Pancreas (tissue), 10 donors: ENCODE measurements around the gene SSX7. TPM values are rescaled to one million over a fixed set of nuclear protein-coding genes. Genes with fewer than 3 reads are reported as not detected.
"Not testable (repeated sequence)": the region's sequence is repeated elsewhere in the genome, so short reads cannot be mapped to it uniquely, and the experiment has no call there.

Source experiments
- ATAC-seq, 4 donors: fragments of 200-7000 bp; cut with Tn5 transposase; one replicate each; pipeline versions ENCODE4 v1.8.0 to v1.9.1; 2020; ENCODE audit warnings: mild to moderate bottlenecking in 4 of 4, moderate library complexity in 4 of 4
- DNase-seq, 6 donors: peaks; one replicate each; pipeline ENCODE4 v3.0.0-alpha.2; 2020
- FAIRE-seq: peaks from 2 replicates; lab custom pipeline; 2012; peaks lifted over from hg19 to GRCh38; lab: Jason Lieb, UNC
- H3K27ac ChIP-seq, 4 donors: fragments of 200-600 bp; sonication (generic); 1 replicate in 3 of 4; 2 replicates in 1 of 4; pipeline versions ENCODE4 v1.5.0 to v1.8.0; 2020
- H3K27me3 ChIP-seq, 4 donors: fragments of 200-600 bp; one replicate each; pipeline ENCODE4 v1.8.0; 2021
- H3K36me3 ChIP-seq, 3 donors: fragments of 200-600 bp; sonication (generic) in 1 of 3; one replicate each; pipeline versions ENCODE4 v1.5.0 to v1.8.0; 2020 to 2021
- H3K4me1 ChIP-seq, 3 donors: fragments of 200-600 bp; one replicate each; pipeline ENCODE4 v1.8.0; 2021
- H3K4me3 ChIP-seq, 4 donors: fragments of 200-600 bp; sonication (generic) in 2 of 4; one replicate each; pipeline versions ENCODE4 v1.5.0 to v1.8.0; 2020 to 2021
- H3K9me3 ChIP-seq, 4 donors: fragments of 200-600 bp; one replicate each; pipeline ENCODE4 v1.8.0; 2021
- CTCF ChIP-seq, 4 donors: fragments of 200-600 bp; sonication (generic) in 3 of 4; IDR thresholded peaks; one replicate each; pipeline versions ENCODE4 v1.5.0 to v1.8.0; 2021; ENCODE audit warnings: antibody characterized with exemption in 4 of 4
- WGBS, 2 donors: extraction: QIAGEN DNeasy Blood & Tissue Kit; methylation state at CpG; one replicate each; pipeline ENCODE4 v1.1.7; 2013; 5-methylcytosine and 5-hydroxymethylcytosine counted together
- intact Hi-C, 3 donors: fragments of 100-400 bp; cut with DNase I; formaldehyde crosslinking; loops; one replicate each; pipeline versions ENCODE4 v1.11.1 to v1.14.2; 2022
- polyA plus RNA-seq, 2 donors: library from polyadenylated mRNA; stranded (reverse); fragments of 200-250 nt; gene quantifications; one replicate each; pipeline ENCODE4 v1.2.3, GENCODE V29; 2013
- total RNA-seq, 6 donors: library from RNA; stranded (reverse); fragmentation: NEBNext Ultra II Directional in 4 of 6; extraction: Animal tissue kit (Norgen Biotek cat#: 25700) in 4 of 6; gene quantifications; one replicate each; pipeline versions ENCODE4 v1.2.1 to v1.2.4, GENCODE V29; 2021 to 2023
- donor health status: healthy with polysubstance abuse.
- donor health status: DM: no; HTN: no; CAD: no; lungs with moderate emphysema.
- donor health status: DM: no; HTN: no; CAD: no.
- donor health status: control.
- donor health status: control.
- donor health status: Bipolar disorder and iron deficiency.
- donor health status: DM: yes; HTN: yes; CAD: no.
- donor health status: DM: no; HTN: no; CAD: no.
- donor health status: DM: no; HTN: no; CAD: no.
- donor health status: DM: yes; HTN: yes; CAD: no.

Gene SSX7
- total RNA-seq, result not detected
- polyA plus RNA-seq, result not detected

DNA sequence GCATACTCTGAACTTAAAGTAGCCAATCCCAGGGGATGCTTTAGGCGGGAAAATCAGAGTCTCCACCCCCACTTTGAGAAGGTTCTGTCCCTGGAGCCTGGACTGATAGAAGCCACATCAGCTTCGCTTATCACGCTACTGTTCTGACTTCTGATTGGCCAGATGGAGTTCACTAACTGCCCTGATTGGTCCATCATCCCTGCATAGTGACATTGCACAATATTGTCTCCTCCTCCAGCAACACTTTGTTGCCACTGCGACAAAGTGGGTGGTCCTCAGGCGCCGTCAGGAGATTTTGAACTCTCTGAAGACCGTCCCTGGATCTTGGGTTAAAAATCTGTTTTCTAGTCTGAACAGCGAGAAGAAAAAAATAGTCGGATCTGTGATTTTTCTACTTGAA, at the start of gene SSX7:
Gene SSX7 (minus strand): TSS at position 101 of the 400 bp plus-strand sequence. CDS start 1,428 bp downstream, outside the sequence.
- H3K27ac ChIP-seq, H3K9me3 ChIP-seq, FAIRE-seq, H3K27me3 ChIP-seq, ATAC-seq, H3K4me1 ChIP-seq, DNase-seq, intact Hi-C loops, H3K36me3 ChIP-seq, H3K4me3 ChIP-seq: not testable (repeated sequence)
- 72 to 74% methylated on average over 9 of the region's 9 CpGs for whole genome bisulfite sequencing, 2 donors

- H3K36me3 ChIP-seq, H3K9me3 ChIP-seq, H3K27ac ChIP-seq, H3K4me3 ChIP-seq, FAIRE-seq, H3K4me1 ChIP-seq, intact Hi-C loops, DNase-seq, H3K27me3 ChIP-seq, ATAC-seq: not testable (repeated sequence)
- WGBS, 2 donors, result 85% methylated on average over 1 of the region's 4 CpGs; no CpG with 5 or more reads in 1 of the 2 donors
Observed at GRCh38 chrX:52692034-52692433, 37.3 kb upstream of the SSX7 start.

DNA sequence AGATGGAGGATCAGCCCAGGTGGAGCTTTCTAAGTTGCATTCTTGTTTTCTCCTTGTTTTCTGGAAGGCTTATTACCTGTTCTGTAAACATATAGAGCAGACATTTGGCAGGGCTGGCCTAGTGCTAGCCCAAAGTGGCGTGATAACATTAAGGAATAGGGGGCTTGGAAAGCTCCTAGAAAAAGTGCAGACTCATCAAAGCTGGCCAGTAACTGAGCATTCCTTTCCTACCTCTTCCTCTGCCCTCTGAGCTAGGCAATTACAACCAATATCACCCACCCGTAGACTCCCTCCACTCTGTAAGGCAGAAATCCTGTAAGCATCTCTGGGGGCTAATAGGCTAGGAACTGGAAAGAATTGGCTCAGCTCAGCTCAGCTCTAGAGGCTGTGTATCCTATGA, 7.5 kb upstream of the SSX7 start:
- intact Hi-C loops, H3K27me3 ChIP-seq, H3K27ac ChIP-seq, FAIRE-seq, DNase-seq, H3K4me1 ChIP-seq, ATAC-seq, H3K4me3 ChIP-seq, H3K36me3 ChIP-seq, H3K9me3 ChIP-seq: not testable (repeated sequence)
- WGBS, 2 donors, result 68 to 84% methylated on average over 2 of the region's 2 CpGs

GRCh38 chrX:52655475-52655874, 775 bp upstream of the SSX7 start:
- FAIRE-seq, H3K36me3 ChIP-seq: not testable (repeated sequence)

DNA sequence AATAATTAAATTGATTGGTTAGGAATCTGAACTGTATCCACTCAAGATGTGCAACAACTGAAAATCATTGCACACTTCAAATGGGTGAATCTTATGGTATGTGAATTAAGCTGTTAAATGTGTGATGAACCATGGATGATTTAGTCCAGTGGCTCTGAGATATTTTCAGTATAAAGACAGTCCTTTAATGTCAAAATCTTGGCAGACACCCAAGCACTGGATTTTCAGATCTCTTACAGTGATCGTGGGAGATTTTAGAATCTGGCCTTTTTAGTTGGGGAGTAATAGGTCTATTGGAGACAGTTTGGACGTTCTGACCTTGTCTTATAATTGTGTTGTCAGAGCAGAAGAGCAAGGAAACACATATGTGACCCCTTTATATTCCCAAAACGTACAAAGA, 4.0 kb downstream of the SSX7 start:
- H3K4me3 ChIP-seq, H3K4me1 ChIP-seq, DNase-seq, ATAC-seq, H3K36me3 ChIP-seq, H3K9me3 ChIP-seq, H3K27ac ChIP-seq, intact Hi-C loops, H3K27me3 ChIP-seq, FAIRE-seq: not testable (repeated sequence)
- WGBS, 2 donors, result 34 to 40% methylated on average over 3 of the region's 3 CpGs

More at GRCh38 chrX:52655475-52655874, 775 bp upstream of the SSX7 start:
- H3K4me3 ChIP-seq, intact Hi-C loops, H3K27ac ChIP-seq, H3K9me3 ChIP-seq, H3K27me3 ChIP-seq, DNase-seq, H3K4me1 ChIP-seq, ATAC-seq: not testable (repeated sequence)
- WGBS, 2 donors, result 70 to 81% methylated on average over 8 of the region's 8 CpGs

DNA sequence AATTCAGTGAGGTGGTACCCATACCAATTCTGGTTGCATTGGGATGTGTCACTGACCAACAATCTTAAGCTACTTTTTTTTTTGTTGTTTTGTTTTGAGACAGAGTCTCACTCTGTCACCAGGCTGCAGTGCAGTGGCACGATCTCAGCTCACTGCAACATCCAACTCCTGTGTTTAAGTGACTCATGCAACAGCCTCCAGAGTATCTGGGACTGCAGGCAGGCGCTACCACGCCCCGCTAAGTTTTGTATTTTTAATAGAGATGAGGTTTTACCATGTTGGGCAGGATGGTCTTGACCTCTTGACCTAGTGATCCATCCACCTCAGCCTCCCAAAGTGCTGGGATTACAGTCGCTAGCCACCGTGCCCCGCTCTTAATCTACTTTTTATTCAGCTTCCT, 5.7 kb downstream of the SSX7 start:
- H3K27ac ChIP-seq, H3K9me3 ChIP-seq, intact Hi-C loops, FAIRE-seq, H3K27me3 ChIP-seq, ATAC-seq, DNase-seq, H3K36me3 ChIP-seq, H3K4me3 ChIP-seq, H3K4me1 ChIP-seq: not testable (repeated sequence)
- 80 to 83% methylated on average over 7 of the region's 7 CpGs for WGBS, 2 donors

- FAIRE-seq, result peak; percentile 57
- H3K4me3 ChIP-seq, H3K4me1 ChIP-seq, ATAC-seq, H3K36me3 ChIP-seq, H3K27me3 ChIP-seq, H3K27ac ChIP-seq, intact Hi-C loops, DNase-seq, H3K9me3 ChIP-seq: not testable (repeated sequence)
- WGBS, 2 donors, result 63 to 68% methylated on average over 3 of the region's 3 CpGs
Observed at GRCh38 chrX:52628483-52628882, 26.2 kb downstream of the SSX7 start.

GRCh38 chrX:52620661-52621060, 34.0 kb downstream of the SSX7 start:
- ATAC-seq, H3K27me3 ChIP-seq, H3K4me1 ChIP-seq, H3K36me3 ChIP-seq, FAIRE-seq, H3K4me3 ChIP-seq, H3K9me3 ChIP-seq, intact Hi-C loops, DNase-seq, H3K27ac ChIP-seq: not testable (repeated sequence)
- WGBS, 2 donors, result 41 to 50% methylated on average over 8 of the region's 8 CpGs

DNA sequence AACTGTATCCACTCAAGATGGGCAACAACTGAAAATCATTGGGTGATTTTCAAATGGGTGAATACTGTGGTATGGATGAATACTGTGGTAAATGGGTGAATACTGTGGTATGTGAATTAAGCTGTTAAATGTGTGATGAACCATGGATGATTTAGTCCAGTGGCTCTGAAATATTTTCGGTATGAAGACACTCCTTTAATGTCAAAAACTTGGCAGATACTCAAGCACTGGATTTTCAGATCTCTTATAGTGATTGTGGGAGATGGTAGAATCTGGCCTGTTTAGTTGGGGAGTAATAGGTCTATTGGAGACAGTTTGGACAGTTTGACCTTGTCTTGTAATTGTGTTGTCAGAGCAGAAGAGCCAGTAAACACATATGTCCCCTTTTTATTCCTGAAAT, 45.7 kb downstream of the SSX7 start:
- intact Hi-C loops, result no loop called here
- no peaks in the 10 kb centered on the region for H3K36me3 ChIP-seq
- FAIRE-seq (no peak), ATAC-seq (no peak), DNase-seq (no peak)
- peaks cover 0 to 5% (median 0%) of the 10 kb centered on the region in 4 donors for H3K27me3 ChIP-seq
- TF ChIP-seq CTCF (IDR thresholded peaks at IDR 0.05), result no peak
- no peak overlapping the region for H3K4me3 ChIP-seq
- H3K4me1 ChIP-seq, result no peaks in the 10 kb centered on the region
- no peak overlapping the region for H3K27ac ChIP-seq
- H3K9me3 ChIP-seq, result no peaks in the 10 kb centered on the region
- WGBS, 2 donors, result 31 to 58% methylated on average over 1 of the region's 1 CpG

- intact Hi-C loops, H3K27me3 ChIP-seq, H3K4me1 ChIP-seq, H3K27ac ChIP-seq, FAIRE-seq, ATAC-seq, H3K9me3 ChIP-seq, H3K4me3 ChIP-seq, DNase-seq, H3K36me3 ChIP-seq: not testable (repeated sequence)
- WGBS, 2 donors, result 59 to 70% methylated on average over 8 of the region's 8 CpGs
Observed at GRCh38 chrX:52603151-52603550, 51.5 kb downstream of the SSX7 start.
